Natural killer cell (primary cell): Measurements from ENCODE around the gene ASL. TPM values are rescaled to one million over a fixed set of nuclear protein-coding genes. Genes with fewer than 3 reads are reported as not detected.
"Not testable (repeated sequence)": the region's sequence is repeated elsewhere in the genome, so short reads cannot be mapped to it uniquely, and the experiment has no call there.

Experiments
- ATAC-seq, 3 donors: fragments of 150-1000 bp in 2 of 3; fragments of 200-7000 bp in 1 of 3; cut with Tn5 transposase; 1 replicate in 1 of 3; 2 replicates in 2 of 3; pipeline ENCODE4 v1.10.0; 2021; ENCODE audit warnings: mild to moderate bottlenecking in 2 of 3, moderate library complexity in 2 of 3
- DNase-seq, 2 donors: peaks; one replicate each; pipeline versions ENCODE4 v3.0.0 to v3.0.0-alpha.2; 2013 to 2021; ENCODE audit warnings: mixed read lengths in 1 of 2
- H3K27ac ChIP-seq: one replicate; pipeline ENCODE4 v1.5.1; 2013; ENCODE audit warnings: mild to moderate bottlenecking, low read length
- H3K27me3 ChIP-seq: one replicate; pipeline ENCODE4 v1.6.1; 2013; ENCODE audit warnings: low read length; ENCODE audit not compliant: control insufficient read depth, insufficient read depth
- H3K36me3 ChIP-seq: one replicate; pipeline ENCODE4 v1.6.1; 2013; ENCODE audit warnings: low read length; ENCODE audit not compliant: control insufficient read depth, insufficient read depth
- H3K4me1 ChIP-seq: one replicate; pipeline ENCODE4 v1.6.1; 2013; ENCODE audit warnings: low read length; ENCODE audit not compliant: control insufficient read depth, insufficient read depth
- H3K4me3 ChIP-seq: one replicate; pipeline ENCODE4 v1.5.1; 2013; ENCODE audit warnings: low read length
- H3K9me3 ChIP-seq: one replicate; pipeline ENCODE4 v1.6.1; 2013; ENCODE audit warnings: low read length; ENCODE audit not compliant: control insufficient read depth, insufficient read depth
- H3K27ac Mint-ChIP-seq, 2 donors: one replicate each; pipeline ENCODE4 v1.8.0; 2022; ENCODE audit warnings: mild to moderate bottlenecking in 2 of 2, mixed read lengths in 2 of 2, moderate library complexity in 1 of 2
- H3K27me3 Mint-ChIP-seq, 2 donors: one replicate each; pipeline ENCODE4 v1.8.0; 2022; ENCODE audit warnings: low read depth in 2 of 2, mixed read lengths in 2 of 2
- H3K36me3 Mint-ChIP-seq: one replicate; pipeline ENCODE4 v1.8.0; 2022; ENCODE audit warnings: mixed read lengths
- H3K4me1 Mint-ChIP-seq, 2 donors: one replicate each; pipeline ENCODE4 v1.8.0; 2022; ENCODE audit warnings: mixed read lengths in 2 of 2
- H3K4me3 Mint-ChIP-seq: one replicate; pipeline ENCODE4 v1.8.0; 2022; ENCODE audit warnings: mild to moderate bottlenecking, moderate library complexity, mixed read lengths
- H3K9me3 Mint-ChIP-seq, 2 donors: one replicate each; pipeline ENCODE4 v1.8.0; 2022; ENCODE audit warnings: mixed read lengths in 2 of 2
- WGBS: methylation state at CpG from one replicate; pipeline ENCODE4 v1.1.7; 2013; ENCODE audit warnings: missing lambda C conversion rate; ENCODE audit not compliant: insufficient coverage; 5-methylcytosine and 5-hydroxymethylcytosine counted together
- intact Hi-C: fragments of 100-400 bp; cut with micrococcal nuclease; formaldehyde crosslinking; loops from one replicate; pipeline ENCODE4 v1.14.2; 2022
- total RNA-seq, 4 donors: library from RNA; stranded (reverse); fragments of 120-200 nt in 1 of 4; gene quantifications; one replicate each; pipeline versions ENCODE4 v1.2.3 to v1.2.4, GENCODE V29; 2013 to 2022
- TF ChIP-seq, protein P1 (sequence below): fragments of 200-600 bp; IDR thresholded peaks from one replicate; pipeline ENCODE4 v1.8.0; 2022; ENCODE audit warnings: antibody characterized with exemption

Gene ASL
- total RNA-seq, 3 donors from 2014 or later (not counting 1 experiment from before 2014, with no cell fraction given): 58.1 to 69.9 (median 60.0) TPM

DNA sequence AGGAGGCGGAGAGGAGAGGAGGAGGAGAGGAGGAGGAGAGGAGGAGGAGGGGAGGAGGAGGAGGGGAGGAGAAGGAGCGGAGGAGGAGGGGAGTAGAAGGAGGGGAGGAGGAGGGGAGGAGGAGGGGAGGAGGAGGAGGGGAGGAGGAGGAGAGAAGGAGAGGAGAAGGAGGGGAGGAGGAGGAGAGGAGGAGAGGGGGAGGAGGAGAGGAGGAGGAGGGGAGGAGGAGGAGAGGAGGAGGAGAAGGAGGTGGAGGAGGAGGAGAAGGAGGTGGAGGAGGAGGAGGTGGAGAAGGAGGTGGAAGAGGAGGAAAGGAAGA lies 23.6 kb downstream of the ASL start:
- no peak overlapping the region for H3K4me3 ChIP-seq
- Mint-ChIP-seq H3K4me1 (peaks cover 8 to 12% of the 10 kb centered on the region in 2 donors), H3K27me3 (no peaks in the 10 kb centered on the region), H3K36me3 (no peaks in the 10 kb centered on the region), H3K27ac (peak overlapping the region in 1 of 2 donors; percentile 88), H3K4me3 (no peak overlapping the region), H3K9me3 (no peaks in the 10 kb centered on the region)
- no peak overlapping the region for H3K27ac ChIP-seq
- intact Hi-C loops: no loop called here
- no peaks in the 10 kb centered on the region for H3K27me3 ChIP-seq
- peaks cover 17% of the 10 kb centered on the region for H3K4me1 ChIP-seq
- no peaks in the 10 kb centered on the region for H3K9me3 ChIP-seq
- DNase-seq: no peak
- H3K36me3 ChIP-seq: no peaks in the 10 kb centered on the region
- no peak for ATAC-seq
- TF ChIP-seq, protein P1, sequence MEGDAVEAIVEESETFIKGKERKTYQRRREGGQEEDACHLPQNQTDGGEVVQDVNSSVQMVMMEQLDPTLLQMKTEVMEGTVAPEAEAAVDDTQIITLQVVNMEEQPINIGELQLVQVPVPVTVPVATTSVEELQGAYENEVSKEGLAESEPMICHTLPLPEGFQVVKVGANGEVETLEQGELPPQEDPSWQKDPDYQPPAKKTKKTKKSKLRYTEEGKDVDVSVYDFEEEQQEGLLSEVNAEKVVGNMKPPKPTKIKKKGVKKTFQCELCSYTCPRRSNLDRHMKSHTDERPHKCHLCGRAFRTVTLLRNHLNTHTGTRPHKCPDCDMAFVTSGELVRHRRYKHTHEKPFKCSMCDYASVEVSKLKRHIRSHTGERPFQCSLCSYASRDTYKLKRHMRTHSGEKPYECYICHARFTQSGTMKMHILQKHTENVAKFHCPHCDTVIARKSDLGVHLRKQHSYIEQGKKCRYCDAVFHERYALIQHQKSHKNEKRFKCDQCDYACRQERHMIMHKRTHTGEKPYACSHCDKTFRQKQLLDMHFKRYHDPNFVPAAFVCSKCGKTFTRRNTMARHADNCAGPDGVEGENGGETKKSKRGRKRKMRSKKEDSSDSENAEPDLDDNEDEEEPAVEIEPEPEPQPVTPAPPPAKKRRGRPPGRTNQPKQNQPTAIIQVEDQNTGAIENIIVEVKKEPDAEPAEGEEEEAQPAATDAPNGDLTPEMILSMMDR: no peak
- no CpG with 5 or more reads among the region's 2 CpGs for WGBS

DNA sequence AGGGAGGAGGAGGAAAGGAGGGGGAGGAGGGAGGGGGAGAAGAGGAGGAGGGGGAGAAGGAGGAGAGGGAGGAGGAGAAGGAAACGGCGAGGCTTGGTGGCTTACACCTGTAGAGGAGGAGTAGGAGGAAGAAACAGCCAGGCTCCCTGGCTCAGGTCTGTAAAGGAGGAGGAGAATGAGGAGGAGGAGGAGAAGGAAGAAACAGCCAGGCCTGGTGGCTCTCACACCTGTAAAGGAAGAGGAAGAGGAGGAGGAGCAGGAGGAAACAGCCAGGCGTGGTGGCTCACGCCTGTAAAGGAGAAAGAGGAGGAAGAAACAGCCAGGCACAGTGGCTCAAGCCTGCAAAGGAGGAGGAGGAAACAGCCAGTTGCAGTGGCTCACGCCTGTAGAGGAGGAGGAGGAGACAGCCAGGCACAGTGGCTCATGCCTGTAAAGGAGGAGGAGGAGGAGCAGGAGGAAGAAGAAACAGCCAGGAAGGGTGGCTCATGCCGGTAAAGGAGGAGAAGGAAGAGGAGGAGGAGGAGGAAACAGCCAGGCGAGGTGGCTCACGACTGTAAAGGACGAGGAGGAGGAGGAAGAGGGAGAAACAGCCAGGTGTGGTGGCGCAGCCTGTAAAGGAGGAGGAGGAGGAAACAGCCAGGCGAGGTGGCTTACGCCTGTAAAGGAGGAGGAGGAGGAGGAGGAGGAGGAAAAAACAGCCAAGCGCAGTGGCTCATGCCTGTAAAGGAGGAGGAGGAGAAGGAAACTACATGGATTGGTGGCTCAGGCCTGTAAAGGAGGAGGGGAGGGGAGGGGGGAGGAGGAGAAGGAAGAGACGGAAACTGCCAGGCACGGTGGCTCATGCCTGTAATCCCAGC lies 24.2 kb downstream of the ASL start:
- Histone ChIP-seq H3K4me3 (peak overlapping the region; percentile 41), H3K27me3 (no peaks in the 10 kb centered on the region), H3K9me3 (no peaks in the 10 kb centered on the region), H3K36me3 (no peaks in the 10 kb centered on the region), H3K4me1 (peaks cover 17% of the 10 kb centered on the region), H3K27ac (peak overlapping the region; percentile 64)
- H3K9me3 Mint-ChIP-seq: no peaks in the 10 kb centered on the region
- intact Hi-C loops: no loop called here
- 2% methylated on average over 15 of the region's 15 CpGs for WGBS
- peaks cover 8 to 12% of the 10 kb centered on the region in 2 donors for H3K4me1 Mint-ChIP-seq
- H3K36me3 Mint-ChIP-seq: no peaks in the 10 kb centered on the region
- TF ChIP-seq, protein P1: no peak
- H3K27me3 Mint-ChIP-seq: no peaks in the 10 kb centered on the region
- peak overlapping the region; percentile 45 to 88 for H3K27ac Mint-ChIP-seq
- peak in 1 of 2 donors; percentile 55 for DNase-seq
- peak; percentile 69 to 81 (median 76) for ATAC-seq
- H3K4me3 Mint-ChIP-seq: peak overlapping the region; percentile 84

DNA sequence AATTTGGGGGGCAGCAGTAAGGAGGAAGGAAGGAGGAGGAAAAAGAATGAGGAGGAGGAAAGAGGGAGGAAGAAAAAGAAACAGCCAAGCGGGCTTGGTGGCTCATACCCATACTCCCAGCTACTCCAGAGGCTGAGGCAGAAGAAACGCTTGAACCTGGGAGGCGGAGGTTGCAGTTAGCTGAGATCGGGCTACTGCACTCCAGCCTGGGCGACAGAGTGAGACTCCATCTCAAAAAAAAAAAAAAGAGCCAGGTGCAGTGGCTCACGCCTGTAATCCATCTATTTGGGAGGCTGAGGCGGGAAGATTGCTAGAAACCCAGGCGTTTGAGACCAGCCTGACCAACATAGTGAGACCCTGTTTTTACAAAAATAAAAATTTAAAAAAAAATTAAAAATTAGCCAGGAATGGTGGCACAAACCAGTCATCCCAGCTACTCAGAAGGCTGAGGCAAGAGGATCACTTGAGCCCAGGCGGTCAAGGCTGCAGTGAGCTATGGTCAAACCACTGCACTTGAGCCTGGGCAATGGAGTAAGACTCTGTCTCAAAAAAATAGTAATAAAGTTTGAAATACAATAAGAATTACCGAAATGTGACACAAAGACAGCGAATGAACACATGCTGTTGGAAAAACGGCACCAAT lies 24.9 kb downstream of the ASL start:
- intact Hi-C loops: no loop called here
- Histone ChIP-seq H3K9me3 (no peaks in the 10 kb centered on the region), H3K27me3 (no peaks in the 10 kb centered on the region), H3K4me1 (peaks cover 17% of the 10 kb centered on the region), H3K36me3 (no peaks in the 10 kb centered on the region), H3K4me3 (peak overlapping the region; percentile 41), H3K27ac (peak overlapping the region; percentile 64)
- Mint-ChIP-seq H3K4me3 (peak overlapping the region; percentile 84), H3K4me1 (peaks cover 8 to 12% of the 10 kb centered on the region in 2 donors), H3K27me3 (no peaks in the 10 kb centered on the region), H3K27ac (peak overlapping the region in 1 of 2 donors; percentile 88), H3K36me3 (no peaks in the 10 kb centered on the region), H3K9me3 (no peaks in the 10 kb centered on the region)
- 72% methylated on average over 12 of the region's 12 CpGs for WGBS
- ATAC-seq (no peak), DNase-seq (no peak)
- TF ChIP-seq, protein P1: no peak

DNA sequence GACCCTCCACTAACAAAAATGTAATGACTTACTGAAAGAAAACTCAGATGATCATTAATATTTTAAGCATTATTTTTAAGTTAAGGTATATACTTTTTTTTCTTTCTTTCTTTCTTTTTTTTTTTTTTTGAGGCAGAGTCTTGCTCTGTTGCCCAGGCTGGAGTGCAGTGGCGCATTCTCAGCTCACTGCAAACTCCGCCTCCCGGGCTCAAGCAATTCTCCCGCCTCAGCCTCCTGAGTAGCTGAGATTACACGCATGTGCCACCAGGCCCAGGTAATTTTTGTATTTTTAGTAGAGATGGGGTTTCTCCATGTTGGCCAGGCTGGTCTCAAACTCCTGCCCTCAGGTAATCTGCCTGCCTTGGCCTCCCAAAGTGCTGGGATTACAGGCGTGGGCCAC lies 26.5 kb downstream of the ASL start:
- intact Hi-C loops, H3K27ac ChIP-seq, H3K4me3 ChIP-seq, ATAC-seq, H3K36me3 ChIP-seq, H3K9me3 ChIP-seq, DNase-seq, H3K9me3 Mint-ChIP-seq, H3K27me3 Mint-ChIP-seq, H3K4me3 Mint-ChIP-seq, H3K27ac Mint-ChIP-seq, H3K27me3 ChIP-seq, H3K36me3 Mint-ChIP-seq: not testable (repeated sequence)
- 96% methylated on average over 6 of the region's 6 CpGs for WGBS
- H3K4me1 Mint-ChIP-seq: peaks cover 8 to 12% of the 10 kb centered on the region in 2 donors
- H3K4me1 ChIP-seq: peaks cover 17% of the 10 kb centered on the region

DNA sequence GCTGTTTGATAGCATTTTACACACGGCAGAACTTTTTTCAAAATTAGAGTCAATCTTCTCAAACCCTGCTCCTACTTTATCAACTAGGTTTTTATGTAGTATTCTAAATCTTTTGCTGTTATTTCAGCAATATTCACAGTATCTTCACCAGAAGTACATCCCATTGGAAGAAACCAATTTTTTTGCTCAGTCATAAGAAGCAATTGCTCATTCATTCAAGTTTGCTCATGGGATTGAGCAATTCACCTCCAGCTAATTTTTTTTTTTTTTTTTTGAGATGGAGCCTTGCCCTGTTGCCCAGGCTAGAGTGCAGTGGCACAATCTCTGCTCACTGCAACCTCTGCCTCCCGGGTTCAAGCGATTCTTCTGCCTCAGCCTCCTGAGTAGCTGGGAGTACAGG lies 28.4 kb downstream of the ASL start:
- H3K27ac Mint-ChIP-seq, H3K36me3 ChIP-seq, H3K27me3 ChIP-seq, H3K4me3 ChIP-seq, H3K9me3 Mint-ChIP-seq, H3K36me3 Mint-ChIP-seq, DNase-seq, intact Hi-C loops, H3K4me3 Mint-ChIP-seq, ATAC-seq, H3K27me3 Mint-ChIP-seq, H3K9me3 ChIP-seq, H3K27ac ChIP-seq: not testable (repeated sequence)
- H3K4me1 ChIP-seq: peaks cover 17% of the 10 kb centered on the region
- WGBS: 97% methylated on average over 2 of the region's 3 CpGs
- peaks cover 8 to 12% of the 10 kb centered on the region in 2 donors for H3K4me1 Mint-ChIP-seq
